Astrocyte (in vitro differentiated cells and primary cell): Measurements from ENCODE around the gene ASB18.

ENCODE experiments used
- CTCF ChIP-seq: IDR thresholded peaks from 2 replicates; pipeline ENCODE4 v1.5.1; 2011; ENCODE audit warnings: low read depth, mild to moderate bottlenecking, inconsistent platforms, low read length, moderate library complexity; ENCODE audit not compliant: insufficient read depth
- EZH2 ChIP-seq: IDR thresholded peaks from 2 replicates; pipeline ENCODE4 v1.6.1; 2012; ENCODE audit warnings: mild to moderate bottlenecking, low read length, inconsistent platforms; ENCODE audit not compliant: insufficient read depth

GRCh38 chr2:236289766-236290462 is 25.7 kb upstream of the ASB18 start:
- TF ChIP-seq EZH2: no peak
- TF ChIP-seq CTCF: no peak
